Activated naive CD8-positive, alpha-beta T cell (primary cell): Measurements from ENCODE around the gene LENG9.

ENCODE experiments used
- H3K27ac Mint-ChIP-seq: one replicate; pipeline ENCODE4 v1.8.0; 2021; ENCODE audit warnings: mixed read lengths
- H3K27me3 Mint-ChIP-seq: one replicate; pipeline ENCODE4 v1.8.0; 2021; ENCODE audit warnings: mixed read lengths
- H3K36me3 Mint-ChIP-seq: one replicate; pipeline ENCODE4 v1.8.0; 2021; ENCODE audit warnings: mixed read lengths
- H3K4me1 Mint-ChIP-seq: one replicate; pipeline ENCODE4 v1.8.0; 2021; ENCODE audit warnings: low read depth, mixed read lengths
- H3K4me3 Mint-ChIP-seq: one replicate; pipeline ENCODE4 v1.8.0; 2021; ENCODE audit warnings: mild to moderate bottlenecking, mixed read lengths
- H3K9me3 Mint-ChIP-seq: one replicate; pipeline ENCODE4 v1.8.0; 2021; ENCODE audit warnings: low read depth, mixed read lengths

LENG9 gene

DNA sequence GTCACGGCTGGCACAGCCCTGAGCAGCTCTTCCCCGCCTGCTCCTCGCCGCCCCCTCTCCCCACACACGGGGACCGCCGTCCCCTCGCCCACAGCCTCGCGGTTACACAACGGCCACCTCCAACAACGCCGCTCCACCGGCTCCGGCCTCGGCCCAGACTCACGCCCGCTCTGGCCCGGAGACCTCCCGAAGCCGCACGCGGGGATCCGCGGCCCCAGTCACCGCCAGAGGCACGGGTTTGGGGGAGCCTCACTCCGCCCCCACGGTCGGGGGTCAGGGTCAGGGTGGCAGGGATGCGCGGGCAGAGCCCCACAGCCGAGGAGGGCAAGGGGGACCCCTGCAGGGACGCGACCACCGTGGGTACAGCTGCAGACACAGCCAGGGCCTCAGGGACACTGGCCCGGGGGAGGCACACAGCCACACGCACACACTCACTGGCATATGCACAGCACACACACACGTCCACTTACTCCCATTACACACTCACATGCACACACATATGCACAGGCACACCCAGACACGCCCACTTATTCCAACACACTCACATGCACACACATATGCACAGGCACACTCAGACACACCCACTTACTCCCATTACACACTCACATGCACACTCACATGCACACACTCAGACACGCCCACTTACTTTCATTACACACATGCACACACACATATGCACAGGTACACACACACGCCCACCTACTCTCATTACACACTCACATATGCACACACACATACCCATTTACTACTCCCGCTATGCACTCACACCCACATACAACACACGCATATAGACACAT, 46.7 kb downstream of the LENG9 start:
- no peak overlapping the region for H3K27ac Mint-ChIP-seq
- H3K9me3 Mint-ChIP-seq = no peaks in the 10 kb centered on the region
- H3K36me3 Mint-ChIP-seq = peaks cover 3% of the 10 kb centered on the region
- peak overlapping the region; percentile 2 for H3K4me3 Mint-ChIP-seq
- peaks cover 31% of the 10 kb centered on the region for H3K27me3 Mint-ChIP-seq
- H3K4me1 Mint-ChIP-seq = peaks cover 23% of the 10 kb centered on the region

DNA sequence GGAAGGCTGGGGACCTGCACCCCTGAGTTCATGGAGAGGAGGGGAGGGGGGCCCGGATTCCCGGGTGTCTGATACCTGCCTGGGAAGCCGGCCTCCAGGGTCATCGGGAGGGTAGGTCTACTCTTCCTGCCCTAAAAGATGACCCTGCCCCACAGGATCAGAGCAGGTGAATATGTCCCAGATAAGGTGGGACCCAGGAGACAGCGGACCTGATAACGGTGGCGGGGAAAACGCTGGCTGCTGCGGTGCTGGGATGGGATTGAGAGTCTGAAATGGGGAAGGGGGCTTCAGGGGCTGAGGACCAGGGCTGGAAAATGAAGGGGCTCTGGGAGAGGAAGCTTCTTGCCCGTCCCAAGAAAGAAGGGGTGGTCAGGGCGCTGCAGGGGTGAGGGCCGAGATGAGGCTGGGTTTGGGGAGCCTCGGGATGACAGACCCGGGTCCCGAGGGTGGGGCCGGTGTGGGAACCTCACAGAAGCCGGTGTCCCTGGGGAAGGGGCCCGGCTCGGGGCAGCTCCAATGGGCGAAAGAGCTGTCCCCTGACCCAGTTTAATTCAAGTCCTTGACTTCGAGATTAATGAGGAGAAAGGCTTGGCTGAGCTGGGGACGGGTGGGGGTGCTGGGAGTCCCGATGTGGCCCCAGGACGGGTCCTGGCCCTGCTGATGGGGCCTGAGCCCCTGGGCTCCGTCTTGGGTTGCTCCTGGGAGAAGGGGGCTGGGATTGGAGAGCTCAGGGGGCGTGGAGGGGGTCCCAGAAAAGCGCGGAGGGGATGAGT, 47.5 kb downstream of the LENG9 start:
- peaks cover 3% of the 10 kb centered on the region for H3K36me3 Mint-ChIP-seq
- H3K4me1 Mint-ChIP-seq = peaks cover 23% of the 10 kb centered on the region
- no peaks in the 10 kb centered on the region for H3K9me3 Mint-ChIP-seq
- H3K27me3 Mint-ChIP-seq = peaks cover 33% of the 10 kb centered on the region
- H3K4me3 Mint-ChIP-seq = no peak overlapping the region
- H3K27ac Mint-ChIP-seq = no peak overlapping the region

DNA sequence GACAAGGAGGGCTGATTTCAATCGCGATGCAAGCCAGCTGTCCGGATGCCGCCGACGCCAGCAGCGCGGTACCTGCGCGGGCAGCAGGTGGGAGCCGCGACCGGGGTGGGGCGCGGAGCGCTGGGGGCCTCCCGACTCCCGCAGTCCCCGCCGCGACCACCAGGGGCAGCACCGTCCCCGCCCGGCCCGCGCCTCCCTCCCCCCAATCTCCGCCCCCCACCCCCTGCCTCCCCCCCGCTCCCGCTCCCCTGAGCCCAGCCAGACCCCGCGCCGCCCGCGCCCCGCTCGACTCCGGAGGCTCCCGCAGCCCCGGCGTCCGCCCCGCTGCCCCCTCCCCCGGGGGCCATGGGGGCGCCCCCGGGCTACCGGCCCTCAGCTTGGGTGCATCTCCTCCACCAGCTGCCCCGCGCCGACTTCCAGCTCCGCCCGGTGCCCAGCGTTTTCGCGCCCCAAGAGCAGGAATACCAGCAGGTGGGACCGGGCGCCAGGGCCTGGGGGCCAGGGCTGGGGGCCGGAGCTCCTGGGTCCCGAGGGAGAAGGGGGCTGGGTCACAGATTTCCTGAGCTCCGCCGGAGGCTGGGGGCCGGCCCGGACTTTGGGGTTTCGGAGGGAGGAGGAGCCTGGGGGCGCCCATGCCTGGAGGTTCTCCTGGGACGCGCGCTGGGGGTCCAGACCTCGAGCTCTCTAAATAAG, 48.2 kb downstream of the LENG9 start, which contains the start of gene TTYH1:
TSS of gene TTYH1 (plus strand) at position 257 of the 693 bp plus-strand sequence. CDS start at position 346, 89 bp downstream.
- Mint-ChIP-seq H3K4me1 (peaks cover 23% of the 10 kb centered on the region), H3K4me3 (peak within 1 kb of the TSS; percentile 30), H3K36me3 (peaks cover 3% of the 10 kb centered on the region), H3K27ac (no peak within 1 kb of the TSS), H3K27me3 (peaks cover 33% of the 10 kb centered on the region), H3K9me3 (no peaks in the 10 kb centered on the region)

DNA sequence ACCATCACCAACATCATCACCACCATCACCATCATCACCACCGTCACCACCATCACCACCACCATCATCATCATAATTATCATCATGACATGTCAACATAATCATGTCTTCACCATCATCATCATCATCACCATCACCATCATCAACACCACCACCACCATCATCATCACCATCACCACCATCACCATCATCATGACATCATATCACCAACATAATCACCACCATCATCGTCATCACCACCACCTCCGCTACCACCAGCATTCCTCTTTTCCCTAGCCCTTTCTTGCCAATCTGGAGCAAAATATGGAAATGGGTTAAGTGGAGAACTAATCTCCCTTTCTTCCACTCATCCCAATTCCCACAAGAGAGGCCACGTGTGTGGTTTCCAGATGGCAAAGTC, 49.4 kb downstream of the LENG9 start:
- H3K27ac Mint-ChIP-seq = no peak overlapping the region
- H3K27me3 Mint-ChIP-seq = peaks cover 28% of the 10 kb centered on the region
- no peak overlapping the region for H3K4me3 Mint-ChIP-seq
- peaks cover 23% of the 10 kb centered on the region for H3K4me1 Mint-ChIP-seq
- peaks cover 3% of the 10 kb centered on the region for H3K36me3 Mint-ChIP-seq
- no peaks in the 10 kb centered on the region for H3K9me3 Mint-ChIP-seq

DNA sequence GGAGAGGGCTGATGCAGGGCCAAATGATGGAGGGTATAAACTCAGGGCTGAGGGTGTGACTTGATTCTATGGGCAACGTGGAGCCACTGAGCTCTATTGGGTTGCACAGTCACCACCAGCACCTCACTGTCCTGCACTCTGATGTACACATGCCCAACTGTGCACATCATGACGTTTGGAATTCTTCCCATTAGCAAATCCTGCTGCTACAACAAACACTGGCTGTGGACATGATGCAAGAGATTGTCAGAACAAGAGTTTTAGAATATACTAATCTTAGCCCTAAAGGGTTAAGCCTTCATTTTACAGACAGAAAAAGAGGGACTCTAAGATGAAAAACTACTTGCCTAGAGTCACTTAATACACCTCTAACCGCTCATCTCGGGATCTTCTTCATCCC, 50.7 kb downstream of the LENG9 start:
- Mint-ChIP-seq H3K27ac (no peak overlapping the region), H3K27me3 (peaks cover 28% of the 10 kb centered on the region), H3K9me3 (no peaks in the 10 kb centered on the region), H3K4me1 (peaks cover 18% of the 10 kb centered on the region), H3K4me3 (no peak overlapping the region), H3K36me3 (peaks cover 3% of the 10 kb centered on the region)
